Measurements from ENCODE around the gene PCDHA9. TPM values are rescaled to one million over a fixed set of nuclear protein-coding genes. Genes with fewer than 3 reads are reported as not detected.
"Not testable (repeated sequence)": the region's sequence is repeated elsewhere in the genome, so short reads cannot be mapped to it uniquely, and the experiment has no call there.

PCDHA9 gene
- total and polyA plus RNA-seq, 12 donors, result 0.04 to 0.39 (median 0.18) TPM; not detected in 5

DNA sequence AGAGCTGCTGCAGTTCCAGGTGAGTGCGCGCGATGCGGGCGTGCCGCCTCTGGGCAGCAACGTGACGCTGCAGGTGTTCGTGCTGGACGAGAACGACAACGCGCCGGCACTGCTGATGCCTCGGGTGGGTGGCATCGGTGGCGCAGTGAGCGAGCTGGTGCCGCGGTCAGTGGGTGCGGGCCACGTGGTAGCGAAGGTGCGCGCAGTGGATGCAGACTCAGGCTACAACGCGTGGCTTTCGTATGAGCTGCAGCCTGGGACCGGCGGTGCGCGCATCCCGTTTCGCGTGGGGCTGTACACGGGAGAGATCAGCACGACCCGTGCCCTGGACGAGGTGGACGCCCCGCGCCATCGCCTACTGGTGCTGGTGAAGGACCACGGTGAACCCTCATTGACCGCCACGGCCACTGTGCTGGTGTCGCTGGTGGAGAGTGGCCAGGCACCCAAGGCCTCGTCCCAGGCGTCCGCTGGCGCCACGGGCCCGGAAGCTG, 45.4 kb upstream of the PCDHA9 start:
- Histone ChIP-seq H3K4me3 (no peak overlapping the region), H3K4me1 (replicated peaks in 1 of 2) (no peaks in the 10 kb centered on the region), H3K27ac (no peak overlapping the region), H3K27me3 (no peaks in the 10 kb centered on the region), H3K36me3 (replicated peaks in 1 of 2) (no peaks in the 10 kb centered on the region), H3K9me3 (replicated peaks in 1 of 3) (peaks cover 0 to 17% (median 3%) of the 10 kb centered on the region in 3 donors)
- intact Hi-C loops (cut with DNase I), result no loop called here
- no peak for TF ChIP-seq POLR2A (IDR thresholded peaks at IDR 0.05)
- TF ChIP-seq, protein P1, sequence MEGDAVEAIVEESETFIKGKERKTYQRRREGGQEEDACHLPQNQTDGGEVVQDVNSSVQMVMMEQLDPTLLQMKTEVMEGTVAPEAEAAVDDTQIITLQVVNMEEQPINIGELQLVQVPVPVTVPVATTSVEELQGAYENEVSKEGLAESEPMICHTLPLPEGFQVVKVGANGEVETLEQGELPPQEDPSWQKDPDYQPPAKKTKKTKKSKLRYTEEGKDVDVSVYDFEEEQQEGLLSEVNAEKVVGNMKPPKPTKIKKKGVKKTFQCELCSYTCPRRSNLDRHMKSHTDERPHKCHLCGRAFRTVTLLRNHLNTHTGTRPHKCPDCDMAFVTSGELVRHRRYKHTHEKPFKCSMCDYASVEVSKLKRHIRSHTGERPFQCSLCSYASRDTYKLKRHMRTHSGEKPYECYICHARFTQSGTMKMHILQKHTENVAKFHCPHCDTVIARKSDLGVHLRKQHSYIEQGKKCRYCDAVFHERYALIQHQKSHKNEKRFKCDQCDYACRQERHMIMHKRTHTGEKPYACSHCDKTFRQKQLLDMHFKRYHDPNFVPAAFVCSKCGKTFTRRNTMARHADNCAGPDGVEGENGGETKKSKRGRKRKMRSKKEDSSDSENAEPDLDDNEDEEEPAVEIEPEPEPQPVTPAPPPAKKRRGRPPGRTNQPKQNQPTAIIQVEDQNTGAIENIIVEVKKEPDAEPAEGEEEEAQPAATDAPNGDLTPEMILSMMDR (IDR thresholded peaks at IDR 0.05), result no peak
- DNase-seq, result no peak
- 32 to 75% (median 41%) methylated on average over 11 to 53 of the region's 53 CpGs for WGBS, 4 donors

DNA sequence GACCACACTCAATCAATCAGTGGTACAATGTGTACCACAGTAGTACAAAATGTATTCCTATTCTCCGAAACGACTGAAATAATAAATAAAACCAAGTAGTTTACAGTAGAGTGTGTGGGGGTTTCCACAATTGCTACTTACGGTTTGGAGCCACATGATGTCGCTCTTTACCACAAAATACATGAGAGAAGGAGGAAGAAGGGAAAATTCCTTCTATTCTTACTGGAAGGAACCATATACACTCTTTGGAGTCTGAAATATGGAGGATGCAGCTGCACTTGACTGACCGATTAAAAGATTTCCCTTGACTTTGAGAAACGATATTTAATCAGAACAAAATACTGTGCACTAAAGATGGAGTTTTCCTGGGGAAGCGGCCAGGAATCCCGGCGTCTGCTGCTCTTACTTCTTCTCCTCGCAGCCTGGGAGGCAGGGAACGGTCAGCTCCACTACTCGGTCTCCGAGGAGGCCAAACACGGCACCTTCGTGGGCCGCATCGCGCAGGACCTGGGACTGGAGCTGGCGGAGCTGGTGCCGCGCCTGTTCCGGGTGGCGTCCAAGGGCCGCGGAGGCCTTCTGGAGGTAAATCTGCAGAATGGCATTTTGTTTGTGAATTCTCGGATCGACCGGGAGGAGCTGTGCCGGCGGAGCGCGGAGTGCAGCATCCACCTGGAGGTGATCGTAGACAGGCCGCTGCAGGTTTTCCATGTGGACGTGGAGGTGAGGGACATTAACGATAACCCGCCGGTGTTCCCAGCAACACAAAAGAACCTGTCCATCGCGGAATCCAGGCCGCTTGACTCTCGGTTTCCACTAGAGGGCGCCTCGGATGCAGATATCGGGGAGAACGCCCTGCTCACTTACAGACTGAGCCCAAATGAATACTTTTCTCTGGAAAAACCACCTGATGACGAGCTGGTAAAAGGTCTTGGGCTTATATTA, 41.1 kb upstream of the PCDHA9 start, which contains the start of gene PCDHA4:
Gene PCDHA4, plus strand, starts transcription at position 235 of the 942 bp plus-strand sequence.
- H3K4me3 ChIP-seq, result no peak within 1 kb of the TSS
- 14 to 30% (median 16%) methylated on average over 27 to 39 of the region's 47 CpGs for WGBS, 4 donors
- DNase-seq, result no peak
- no peaks in the 10 kb centered on the region for H3K36me3 ChIP-seq (replicated peaks in 1 of 2)
- H3K4me1 ChIP-seq (replicated peaks in 1 of 2), result no peaks in the 10 kb centered on the region
- no peaks in the 10 kb centered on the region for H3K27me3 ChIP-seq
- intact Hi-C loops (cut with DNase I), result no loop called here
- H3K27ac ChIP-seq, result no peak within 1 kb of the TSS
- H3K9me3 ChIP-seq (replicated peaks in 1 of 3), result no peaks in the 10 kb centered on the region
- TF ChIP-seq, protein P1 (IDR thresholded peaks at IDR 0.05), result peak in 2 of 6 experiments; percentile 3 to 15
- TF ChIP-seq POLR2A (IDR thresholded peaks at IDR 0.05), result no peak

DNA sequence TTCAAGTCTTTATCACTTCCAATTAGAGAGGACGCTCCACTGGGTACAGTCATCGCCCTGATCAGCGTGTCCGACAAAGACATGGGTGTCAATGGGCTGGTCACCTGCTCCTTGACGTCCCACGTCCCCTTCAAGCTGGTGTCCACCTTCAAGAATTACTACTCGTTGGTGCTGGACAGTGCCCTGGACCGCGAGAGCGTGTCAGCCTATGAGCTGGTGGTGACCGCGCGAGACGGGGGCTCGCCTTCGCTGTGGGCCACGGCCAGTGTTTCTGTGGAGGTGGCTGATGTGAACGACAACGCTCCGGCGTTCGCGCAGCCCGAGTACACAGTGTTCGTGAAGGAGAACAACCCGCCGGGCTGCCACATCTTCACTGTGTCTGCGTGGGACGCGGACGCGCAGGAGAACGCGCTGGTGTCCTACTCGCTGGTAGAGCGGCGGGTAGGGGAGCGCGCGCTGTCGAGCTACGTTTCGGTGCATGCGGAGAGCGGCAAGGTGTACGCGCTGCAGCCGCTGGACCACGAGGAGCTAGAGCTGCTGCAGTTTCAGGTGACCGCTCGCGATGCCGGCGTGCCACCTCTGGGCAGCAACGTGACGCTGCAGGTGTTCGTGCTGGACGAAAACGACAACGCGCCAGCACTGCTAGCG, 39.8 kb upstream of the PCDHA9 start:
- DNase-seq; H3K27ac ChIP-seq; intact Hi-C loops (cut with DNase I); H3K27me3 ChIP-seq; H3K36me3 ChIP-seq (replicated peaks in 1 of 2); H3K4me1 ChIP-seq (replicated peaks in 1 of 2); H3K4me3 ChIP-seq; H3K9me3 ChIP-seq (replicated peaks in 1 of 3): not testable (repeated sequence)
- WGBS, 4 donors, result 52 to 69% (median 55%) methylated on average over 41 to 62 of the region's 62 CpGs

DNA sequence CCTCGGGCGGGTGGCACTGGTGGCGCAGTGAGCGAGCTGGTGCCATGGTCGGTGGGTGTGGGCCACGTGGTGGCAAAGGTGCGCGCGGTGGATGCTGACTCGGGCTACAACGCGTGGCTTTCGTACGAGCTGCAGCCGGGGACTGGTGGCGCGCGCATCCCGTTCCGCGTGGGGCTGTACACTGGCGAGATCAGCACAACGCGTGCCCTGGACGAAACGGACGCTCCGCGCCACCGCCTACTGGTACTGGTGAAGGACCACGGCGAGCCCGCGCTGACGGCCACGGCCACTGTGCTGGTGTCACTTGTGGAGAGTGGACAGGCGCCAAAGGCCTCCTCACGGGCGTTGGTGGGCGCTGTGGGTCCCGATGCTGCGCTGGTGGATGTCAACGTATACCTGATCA, 39.3 kb upstream of the PCDHA9 start:
- TF ChIP-seq POLR2A (IDR thresholded peaks at IDR 0.05), result no peak
- TF ChIP-seq, protein P1 (IDR thresholded peaks at IDR 0.05), result no peak
- no peaks in the 10 kb centered on the region for H3K36me3 ChIP-seq (replicated peaks in 1 of 2)
- no peaks in the 10 kb centered on the region for H3K4me1 ChIP-seq (replicated peaks in 1 of 2)
- H3K27me3 ChIP-seq, result no peaks in the 10 kb centered on the region
- H3K27ac ChIP-seq, result no peak overlapping the region
- WGBS, 4 donors, result 57 to 85% (median 66%) methylated on average over 7 to 43 of the region's 43 CpGs
- no peak overlapping the region for H3K4me3 ChIP-seq
- intact Hi-C loops (cut with DNase I), result no loop called here
- no peak for DNase-seq
- H3K9me3 ChIP-seq (replicated peaks in 1 of 3), result no peaks in the 10 kb centered on the region
